HG03097 (cell line): ENCODE results near the gene HAVCR2.
"Not testable (repeated sequence)": the region's sequence is repeated elsewhere in the genome, so short reads cannot be mapped to it uniquely, and the experiment has no call there.

ENCODE experiments used
- ATAC-seq: cut with Tn5 transposase; IDR thresholded peaks from one replicate; pipeline ENCODE4 v1.9.1; 2021; ENCODE audit not compliant: unreplicated experiment, low FRiP score

The HAVCR2 gene

DNA sequence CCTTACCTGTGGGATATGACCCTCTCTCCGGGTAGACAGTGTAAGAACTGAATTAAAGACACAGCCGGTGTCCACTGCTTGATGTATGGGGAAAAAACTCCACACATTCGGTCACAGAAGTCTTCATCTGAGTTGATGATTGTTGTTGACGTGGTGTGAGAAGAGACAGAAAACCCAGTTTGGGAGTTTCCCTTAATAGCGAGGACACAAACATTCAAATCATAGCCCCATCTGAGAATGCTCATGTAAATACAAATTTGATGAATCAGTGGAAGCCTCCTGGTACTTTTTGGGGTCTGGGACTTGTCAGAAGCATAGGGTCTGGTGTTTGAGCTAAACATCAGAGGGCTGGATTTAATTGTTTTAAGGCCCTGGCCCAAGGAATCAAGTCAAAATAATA is 60.9 kb downstream of the HAVCR2 start:
- no peak for ATAC-seq

GRCh38 chr5:157047016-157047415 is 61.8 kb downstream of the HAVCR2 start:
- not testable (repeated sequence) for ATAC-seq

GRCh38 chr5:157046041-157046440 is 62.8 kb downstream of the HAVCR2 start:
- no peak for ATAC-seq

- ATAC-seq, result no peak
Measured at GRCh38 chr5:157045601-157046000, 63.2 kb downstream of the HAVCR2 start.

DNA sequence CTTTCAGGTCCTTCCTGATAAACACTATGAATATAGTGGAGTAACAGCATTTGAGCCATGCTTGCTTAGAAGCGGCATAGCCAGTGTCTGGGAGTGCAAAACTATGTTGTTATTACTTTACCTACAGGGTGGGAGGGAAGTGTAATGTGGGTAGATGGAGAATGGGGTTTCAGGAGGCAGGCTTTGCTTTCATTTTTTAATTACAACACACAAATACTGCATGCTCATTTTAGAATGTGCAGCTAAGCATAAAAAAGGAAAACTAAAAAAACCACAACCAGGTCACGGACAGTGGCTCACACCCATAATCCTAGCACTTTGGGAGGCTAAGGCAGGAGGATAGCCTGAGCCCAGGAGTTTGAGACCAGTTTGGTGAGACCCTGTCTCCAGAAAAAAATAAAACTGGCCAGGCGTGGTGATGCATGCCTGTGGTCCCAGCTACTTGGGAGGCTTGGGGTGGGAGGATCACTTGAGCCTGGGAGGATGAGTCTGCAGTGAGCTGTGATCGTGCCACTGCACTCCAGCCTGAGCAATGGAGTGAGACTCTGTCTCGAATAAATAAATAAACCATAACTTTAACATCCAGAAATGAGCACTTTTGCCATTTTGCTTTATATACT is 70.2 kb downstream of the HAVCR2 start:
- ATAC-seq, result no peak
